ENCODE data around the gene CD101. TPM values are rescaled to one million over a fixed set of nuclear protein-coding genes. Genes with fewer than 3 reads are reported as not detected.

CD101 gene
- total RNA-seq, 2 donors from 2014 or later: 0.97 to 1.4 TPM

DNA sequence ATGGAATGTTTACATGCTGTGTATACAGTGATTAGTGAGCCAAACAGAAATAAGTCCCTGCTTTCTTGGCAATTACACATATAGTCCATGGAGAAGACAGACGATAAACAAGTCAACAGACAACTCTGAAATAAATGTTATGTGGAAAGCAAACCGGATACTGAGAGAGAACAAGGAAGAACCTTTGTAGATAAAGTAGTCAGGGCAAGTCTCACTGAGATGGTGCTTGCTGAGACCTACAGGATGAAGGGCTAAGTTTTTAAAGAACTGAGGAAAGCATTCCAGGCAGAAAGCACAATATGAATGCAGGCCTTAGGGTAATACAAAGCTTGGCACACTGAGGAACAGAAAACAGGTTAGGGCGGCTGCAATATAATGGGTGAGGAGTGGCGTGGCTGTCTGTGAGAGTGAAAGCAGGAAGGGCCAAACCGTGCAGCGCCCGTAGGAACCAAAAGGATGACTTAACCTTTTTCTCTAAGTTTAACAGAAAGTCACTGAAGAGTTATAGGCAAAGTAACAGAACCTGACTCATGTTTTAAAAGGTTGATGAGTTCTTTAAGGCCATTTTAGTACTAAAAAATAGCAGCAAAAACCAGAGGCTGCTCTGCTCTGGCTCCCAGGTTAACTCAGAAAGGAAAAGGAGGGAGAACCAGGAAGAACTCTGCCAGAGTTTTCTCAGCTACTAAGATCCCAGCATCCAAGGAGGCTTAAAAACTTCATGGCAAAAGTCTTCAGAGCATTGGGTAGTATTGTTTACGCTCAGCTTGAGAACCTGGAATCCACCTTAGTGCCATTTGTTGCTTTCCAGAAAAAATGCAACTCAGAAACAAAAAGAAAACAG is 49.9 kb downstream of the CD101 start:
- DNase-seq: no peak
- Mint-ChIP-seq H3K36me3 (ENCODE audit: low read depth) (no peaks in the 10 kb centered on the region), H3K4me3 (no peak overlapping the region), H3K9me3 (no peaks in the 10 kb centered on the region), H3K4me1 (peaks cover 2% of the 10 kb centered on the region), H3K27ac (no peak overlapping the region), H3K27me3 (ENCODE audit: insufficient read depth) (no peaks in the 10 kb centered on the region)
- TF ChIP-seq, protein P1, sequence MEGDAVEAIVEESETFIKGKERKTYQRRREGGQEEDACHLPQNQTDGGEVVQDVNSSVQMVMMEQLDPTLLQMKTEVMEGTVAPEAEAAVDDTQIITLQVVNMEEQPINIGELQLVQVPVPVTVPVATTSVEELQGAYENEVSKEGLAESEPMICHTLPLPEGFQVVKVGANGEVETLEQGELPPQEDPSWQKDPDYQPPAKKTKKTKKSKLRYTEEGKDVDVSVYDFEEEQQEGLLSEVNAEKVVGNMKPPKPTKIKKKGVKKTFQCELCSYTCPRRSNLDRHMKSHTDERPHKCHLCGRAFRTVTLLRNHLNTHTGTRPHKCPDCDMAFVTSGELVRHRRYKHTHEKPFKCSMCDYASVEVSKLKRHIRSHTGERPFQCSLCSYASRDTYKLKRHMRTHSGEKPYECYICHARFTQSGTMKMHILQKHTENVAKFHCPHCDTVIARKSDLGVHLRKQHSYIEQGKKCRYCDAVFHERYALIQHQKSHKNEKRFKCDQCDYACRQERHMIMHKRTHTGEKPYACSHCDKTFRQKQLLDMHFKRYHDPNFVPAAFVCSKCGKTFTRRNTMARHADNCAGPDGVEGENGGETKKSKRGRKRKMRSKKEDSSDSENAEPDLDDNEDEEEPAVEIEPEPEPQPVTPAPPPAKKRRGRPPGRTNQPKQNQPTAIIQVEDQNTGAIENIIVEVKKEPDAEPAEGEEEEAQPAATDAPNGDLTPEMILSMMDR (conservative IDR thresholded peaks at IDR 0.05): no peak
- no peak overlapping the region for H3K27ac ChIP-seq (ENCODE audit: low read depth, low read length)
- no peaks in the 10 kb centered on the region for H3K4me1 ChIP-seq (ENCODE audit: control insufficient read depth, insufficient read depth, low read length)
- no peak overlapping the region for H3K4me3 ChIP-seq (ENCODE audit: low read length)
- no peaks in the 10 kb centered on the region for H3K9me3 ChIP-seq (ENCODE audit: control insufficient read depth, low read length)
- H3K36me3 ChIP-seq (ENCODE audit: control insufficient read depth, insufficient read depth, low read length): no peaks in the 10 kb centered on the region
- H3K27me3 ChIP-seq (ENCODE audit: control insufficient read depth, insufficient read depth, low read length, poor library complexity, severe bottlenecking): no peaks in the 10 kb centered on the region
- WGBS, 2 experiments (ENCODE audit: insufficient coverage in 1 of 2, insufficient read length in 1 of 2): 92 to 94% methylated on average over 7 to 8 of the region's 8 CpGs
- H3K9ac ChIP-seq (ENCODE audit: extremely low read depth, low read length, poor library complexity, severe bottlenecking): no peak overlapping the region

GRCh38 chr1:117054068-117054467 is 52.5 kb downstream of the CD101 start:
- no peak overlapping the region for H3K27ac Mint-ChIP-seq
- no peak overlapping the region for H3K4me3 Mint-ChIP-seq
- H3K27me3 Mint-ChIP-seq (ENCODE audit: insufficient read depth): no peaks in the 10 kb centered on the region
- no peaks in the 10 kb centered on the region for H3K4me1 ChIP-seq (ENCODE audit: control insufficient read depth, insufficient read depth, low read length)
- no peaks in the 10 kb centered on the region for H3K36me3 ChIP-seq (ENCODE audit: control insufficient read depth, insufficient read depth, low read length)
- TF ChIP-seq, protein P1 (conservative IDR thresholded peaks at IDR 0.05): no peak
- H3K4me1 Mint-ChIP-seq: peaks cover 5% of the 10 kb centered on the region
- no peak overlapping the region for H3K9ac ChIP-seq (ENCODE audit: extremely low read depth, low read length, poor library complexity, severe bottlenecking)
- no peaks in the 10 kb centered on the region for H3K27me3 ChIP-seq (ENCODE audit: control insufficient read depth, insufficient read depth, low read length, poor library complexity, severe bottlenecking)
- no peak for DNase-seq
- H3K9me3 Mint-ChIP-seq: no peaks in the 10 kb centered on the region
- no peaks in the 10 kb centered on the region for H3K36me3 Mint-ChIP-seq (ENCODE audit: low read depth)
- H3K4me3 ChIP-seq (ENCODE audit: low read length): no peak overlapping the region
- H3K27ac ChIP-seq (ENCODE audit: low read depth, low read length): no peak overlapping the region
- H3K9me3 ChIP-seq (ENCODE audit: control insufficient read depth, low read length): no peaks in the 10 kb centered on the region

DNA sequence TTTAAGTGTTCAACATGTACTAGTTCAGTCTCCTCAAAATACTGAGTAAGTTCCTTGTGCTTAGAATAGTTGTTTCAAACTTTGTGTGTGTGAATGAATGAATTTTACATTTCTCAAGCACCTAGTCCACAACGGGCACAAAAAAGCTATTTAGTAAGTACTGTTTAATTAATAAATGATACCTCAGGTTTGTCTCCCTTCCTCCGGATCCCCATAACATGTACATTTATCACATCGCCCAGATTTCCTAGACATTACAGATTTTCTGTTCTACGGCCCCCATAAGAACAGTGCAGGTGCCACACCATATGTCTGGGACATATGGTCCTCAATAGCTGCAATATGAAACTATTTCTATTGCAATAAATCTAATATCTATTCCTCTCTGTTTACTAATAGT is 57.2 kb downstream of the CD101 start:
- WGBS, 2 experiments (ENCODE audit: insufficient coverage in 1 of 2, insufficient read length in 1 of 2): 80% methylated on average over 3 of the region's 4 CpGs; no CpG with 5 or more reads in 1 of the 2 experiments
- Mint-ChIP-seq H3K9me3 (no peaks in the 10 kb centered on the region), H3K27me3 (ENCODE audit: insufficient read depth) (no peaks in the 10 kb centered on the region), H3K4me1 (peaks cover 13% of the 10 kb centered on the region), H3K36me3 (ENCODE audit: low read depth) (peaks cover 12% of the 10 kb centered on the region), H3K4me3 (no peak overlapping the region), H3K27ac (no peak overlapping the region)
- H3K4me1 ChIP-seq (ENCODE audit: control insufficient read depth, insufficient read depth, low read length): no peaks in the 10 kb centered on the region
- H3K9ac ChIP-seq (ENCODE audit: extremely low read depth, low read length, poor library complexity, severe bottlenecking): peak overlapping the region; percentile 90
- DNase-seq: no peak
- no peaks in the 10 kb centered on the region for H3K27me3 ChIP-seq (ENCODE audit: control insufficient read depth, insufficient read depth, low read length, poor library complexity, severe bottlenecking)
- H3K27ac ChIP-seq (ENCODE audit: low read depth, low read length): no peak overlapping the region
- peaks cover 15% of the 10 kb centered on the region for H3K36me3 ChIP-seq (ENCODE audit: control insufficient read depth, insufficient read depth, low read length)
- H3K4me3 ChIP-seq (ENCODE audit: low read length): peak overlapping the region; percentile 93
- H3K9me3 ChIP-seq (ENCODE audit: control insufficient read depth, low read length): no peaks in the 10 kb centered on the region
- TF ChIP-seq, protein P1 (conservative IDR thresholded peaks at IDR 0.05): no peak
